HG03558 (cell line): Measurements from ENCODE around the gene ATG4D.
"Not testable (repeated sequence)": the region's sequence is repeated elsewhere in the genome, so short reads cannot be mapped to it uniquely, and the experiment has no call there.

Experiments used
- ATAC-seq: cut with Tn5 transposase; IDR thresholded peaks from one replicate; pipeline ENCODE4 v1.9.1; 2021; ENCODE audit warnings: moderate number of reproducible peaks; ENCODE audit not compliant: unreplicated experiment; ENCODE audit errors: extremely low read depth

The ATG4D gene

GRCh38 chr19:10550336-10550735 is 6.6 kb downstream of the ATG4D start:
- ATAC-seq, result no peak

DNA sequence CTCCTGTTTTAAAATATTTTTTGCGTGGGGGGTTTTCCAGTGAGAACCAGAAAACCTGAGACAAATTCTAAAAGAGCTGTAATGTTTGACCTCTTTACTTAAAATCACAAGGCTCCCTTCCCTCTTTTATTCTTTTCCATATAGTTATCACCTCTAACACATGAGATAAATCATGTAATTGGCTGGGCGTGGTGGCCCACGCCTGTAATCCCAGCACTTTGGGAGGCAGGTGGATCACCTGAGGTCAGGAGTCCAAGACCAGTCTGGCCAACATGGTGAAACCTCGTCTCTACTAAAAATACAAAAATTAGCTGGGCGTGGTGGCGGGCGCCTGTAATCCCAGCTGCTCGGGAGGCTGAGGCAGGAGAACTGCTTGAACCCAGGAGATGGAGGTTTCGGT is 7.3 kb downstream of the ATG4D start:
- not testable (repeated sequence) for ATAC-seq

DNA sequence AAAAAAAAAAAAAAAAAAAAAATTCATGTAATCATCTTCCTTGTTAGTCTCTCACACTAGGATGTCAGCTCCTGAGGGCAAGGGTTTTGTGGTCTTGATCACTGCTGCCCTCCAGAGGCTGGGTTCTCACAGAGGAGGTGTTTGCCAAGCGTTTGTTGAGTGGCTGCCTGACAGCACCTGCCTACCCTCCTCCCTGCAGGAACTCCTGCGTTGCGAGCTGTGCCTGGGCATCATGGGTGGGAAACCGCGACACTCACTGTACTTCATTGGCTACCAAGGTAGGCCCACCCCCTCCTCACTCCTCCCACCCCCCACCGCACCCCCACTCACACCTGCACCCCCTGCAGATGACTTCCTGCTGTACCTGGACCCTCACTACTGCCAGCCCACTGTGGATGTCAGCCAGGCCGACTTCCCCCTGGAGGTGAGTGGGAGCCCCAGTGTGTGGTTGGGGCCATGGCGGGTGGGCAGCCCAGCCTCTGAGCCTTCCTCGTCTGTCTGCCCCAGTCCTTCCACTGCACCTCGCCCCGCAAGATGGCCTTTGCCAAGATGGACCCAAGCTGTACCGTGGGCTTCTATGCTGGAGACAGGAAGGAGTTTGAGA is 8.1 kb downstream of the ATG4D start:
- ATAC-seq, result no peak

GRCh38 chr19:10552510-10553053 is 8.9 kb downstream of the ATG4D start:
- no peak for ATAC-seq

- no peak for ATAC-seq
Observed at GRCh38 chr19:10553087-10553667, 9.5 kb downstream of the ATG4D start.

DNA sequence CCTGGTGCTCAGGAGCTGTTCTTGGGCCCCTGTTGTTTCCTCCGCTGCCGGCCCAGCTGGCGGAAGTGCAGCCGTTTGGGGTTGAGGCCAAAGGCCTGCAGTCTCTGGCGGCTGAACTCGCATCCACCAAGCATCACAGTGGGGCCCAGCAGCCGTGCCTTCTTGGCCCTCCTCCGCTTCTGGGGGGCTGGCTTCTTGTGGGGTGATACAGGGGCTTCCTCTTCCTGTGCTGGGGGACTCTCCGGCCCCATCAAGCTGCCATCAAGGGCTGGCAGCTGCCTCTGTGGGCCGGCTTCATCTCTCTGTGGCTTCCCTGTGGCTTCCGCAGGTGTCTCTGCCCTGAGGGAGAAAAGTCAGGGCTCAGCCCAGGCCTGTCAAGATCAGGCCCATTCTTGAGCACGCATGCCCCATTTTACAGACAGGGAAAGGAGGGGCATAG is 10.3 kb downstream of the ATG4D start:
- ATAC-seq, result no peak

- no peak for ATAC-seq
Observed at GRCh38 chr19:10554760-10555609, 11.3 kb downstream of the ATG4D start.

DNA sequence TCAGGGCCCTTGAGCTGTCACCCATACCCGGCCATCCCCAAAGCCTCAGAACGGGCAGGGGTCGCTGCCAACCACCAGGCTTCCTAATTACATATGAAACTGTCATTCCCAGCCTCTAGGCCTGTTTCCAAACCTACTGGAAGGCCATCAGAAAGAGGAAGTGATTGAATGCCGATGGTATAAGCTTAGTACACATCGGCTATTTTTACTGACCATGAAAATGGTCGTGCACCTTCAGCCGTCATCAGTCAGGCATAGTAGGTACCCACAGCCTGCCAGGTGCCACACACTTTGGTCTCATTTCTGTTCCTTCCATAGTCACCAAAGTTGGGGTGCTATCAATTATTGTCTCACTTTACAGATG is 11.9 kb downstream of the ATG4D start:
- no peak for ATAC-seq

DNA sequence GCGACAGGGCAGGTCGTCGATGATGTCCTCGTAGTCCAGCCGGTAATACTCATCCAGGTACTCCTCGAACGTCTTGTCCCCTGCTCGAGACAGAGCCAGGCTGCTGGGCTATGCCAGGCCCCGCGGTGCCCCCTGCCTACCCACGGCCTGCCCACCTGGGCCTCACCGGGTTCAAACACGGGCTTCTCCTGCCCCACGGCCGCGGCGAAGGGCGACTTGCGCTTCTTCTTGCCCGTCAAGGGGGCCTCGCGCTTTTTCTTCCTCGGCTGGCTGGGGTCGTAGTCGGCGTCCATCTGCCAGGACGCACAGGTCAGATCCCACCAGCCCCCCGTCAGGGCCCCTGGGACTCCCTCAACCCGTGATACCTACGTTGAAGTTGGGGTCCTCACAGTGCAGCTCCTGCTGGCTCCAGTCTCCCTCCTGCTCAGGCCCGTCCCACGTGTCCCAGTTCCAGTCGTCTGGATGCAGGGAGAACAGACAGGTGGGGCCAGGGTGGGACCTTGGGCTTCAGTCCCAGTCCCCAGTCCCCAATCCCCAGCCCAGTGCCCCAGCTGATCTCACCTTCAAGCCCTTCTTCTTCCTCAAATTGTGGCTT is 14.0 kb downstream of the ATG4D start:
- no peak for ATAC-seq

DNA sequence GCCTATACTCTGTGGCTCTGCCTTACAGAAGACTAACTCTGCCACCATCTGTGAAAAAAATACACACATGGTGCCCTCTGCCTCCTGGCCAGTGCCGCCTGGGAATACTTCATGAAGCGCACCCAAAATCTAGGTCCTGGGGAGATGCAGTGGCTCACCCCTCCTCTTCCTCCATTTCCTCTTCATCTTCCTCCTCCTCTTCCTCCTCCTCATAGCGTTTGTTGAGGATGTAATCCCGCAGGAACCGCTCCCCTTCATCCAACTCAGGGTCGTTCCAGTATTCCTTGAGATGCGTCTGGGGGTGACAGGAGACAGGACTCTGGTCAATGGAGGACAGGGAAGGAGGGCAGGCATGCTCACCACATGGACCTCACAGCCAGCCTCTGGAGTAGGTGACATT is 16.4 kb downstream of the ATG4D start:
- ATAC-seq, result no peak

DNA sequence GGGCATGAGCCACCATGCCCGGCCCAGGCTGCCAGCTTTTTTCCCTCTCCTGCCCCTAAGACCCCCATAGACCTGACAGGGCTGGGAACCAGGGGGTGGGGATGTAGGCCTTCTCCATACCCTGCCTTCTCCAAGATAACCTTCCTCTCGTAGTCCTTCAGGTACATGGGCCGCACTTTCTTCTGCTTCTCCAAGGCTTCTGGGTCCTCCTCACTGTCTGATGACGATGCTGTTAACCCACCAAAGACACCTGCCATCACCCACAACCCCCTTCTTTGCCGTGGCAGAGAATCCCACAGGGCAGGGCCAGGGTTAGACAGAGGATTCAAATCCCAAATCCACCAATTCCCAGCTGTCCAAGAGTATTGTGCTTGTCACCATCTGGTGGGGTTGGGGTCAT is 18.9 kb downstream of the ATG4D start:
- no peak for ATAC-seq

DNA sequence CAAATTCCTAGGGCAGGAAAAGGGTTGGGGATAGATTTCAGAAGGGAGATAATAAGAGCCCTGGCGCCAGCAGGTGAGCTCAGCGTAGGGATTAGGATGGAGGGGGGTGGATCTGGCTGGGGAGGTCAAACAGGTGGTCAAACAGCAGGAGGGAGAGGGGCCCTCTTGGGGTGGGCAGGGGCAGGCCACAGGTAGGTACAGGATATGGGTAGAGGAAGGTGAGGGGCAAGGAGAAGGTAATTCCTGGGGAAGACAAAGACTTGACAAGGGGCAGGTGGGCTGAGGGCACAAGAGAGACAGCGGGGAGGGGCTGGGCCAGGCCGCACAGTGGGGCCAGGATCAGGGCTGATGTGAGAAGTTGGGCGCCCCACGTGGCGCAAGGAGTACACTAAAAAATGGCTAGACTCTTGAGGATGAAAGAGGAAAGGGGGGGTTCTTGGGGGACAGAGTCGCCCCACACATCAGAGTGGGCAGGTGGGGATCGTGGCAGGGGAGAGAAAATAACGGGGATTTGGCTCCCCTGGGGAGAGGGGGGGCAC is 21.4 kb downstream of the ATG4D start:
- no peak for ATAC-seq

DNA sequence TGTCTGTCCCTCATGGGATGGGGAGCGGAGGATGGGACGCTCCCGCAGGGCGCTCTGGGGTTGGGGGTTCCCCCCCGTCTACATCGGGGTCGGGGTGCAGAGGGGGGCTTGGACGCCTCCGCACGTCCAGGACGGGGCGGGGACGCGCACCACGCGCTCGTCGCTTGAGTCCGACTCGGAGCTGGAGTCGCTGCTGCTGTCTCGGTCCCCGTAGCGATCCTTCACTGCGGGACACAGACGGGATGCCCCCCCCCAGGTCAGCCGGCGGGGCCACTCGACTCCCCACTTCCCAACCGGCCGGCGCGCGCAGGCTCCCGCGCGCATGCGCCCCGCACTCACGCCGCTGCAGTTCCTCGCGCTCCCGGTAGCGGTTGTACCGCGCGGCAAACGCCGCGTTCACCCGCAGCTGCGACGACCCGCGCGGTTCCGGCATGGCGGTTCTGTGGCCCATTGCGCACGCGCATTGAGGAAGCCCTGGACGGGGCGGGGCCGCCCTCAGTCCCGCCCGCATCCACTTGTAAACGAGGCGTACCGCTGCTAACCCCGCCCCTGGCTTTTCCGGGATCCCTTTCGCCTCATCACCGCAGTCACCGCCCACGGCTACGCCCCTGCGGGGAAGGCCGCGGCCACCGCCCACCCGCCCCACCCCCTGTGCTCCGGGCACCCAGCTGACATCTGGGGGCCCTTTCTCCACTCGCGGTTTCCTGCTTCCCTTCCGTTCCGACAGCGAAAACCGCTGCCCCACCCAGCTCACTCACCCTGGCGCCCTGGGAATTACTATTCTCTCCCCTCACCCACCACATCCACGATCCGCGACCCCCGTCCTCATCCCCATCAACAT is 22.1 kb downstream of the ATG4D start, which contains the start of gene KRI1:
Gene KRI1 (minus strand): TSS at position 444 of the 841 bp plus-strand sequence. CDS start 11 bp downstream, at position 433.
- peak; percentile 23 for ATAC-seq

DNA sequence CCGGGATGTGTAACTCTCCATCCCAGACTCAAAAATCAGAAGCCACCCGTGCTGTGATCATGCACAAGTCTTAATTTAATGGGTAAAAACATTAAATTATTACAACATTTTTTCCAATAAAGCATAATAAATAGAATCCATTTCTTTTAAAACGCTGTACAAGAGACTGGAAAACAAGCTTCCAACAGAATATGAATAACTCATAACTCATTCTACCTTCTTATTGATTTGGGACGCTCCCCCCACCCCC is 22.6 kb downstream of the ATG4D start:
- no peak for ATAC-seq

GRCh38 chr19:10566658-10567410 is 23.1 kb downstream of the ATG4D start:
- ATAC-seq, result no peak

DNA sequence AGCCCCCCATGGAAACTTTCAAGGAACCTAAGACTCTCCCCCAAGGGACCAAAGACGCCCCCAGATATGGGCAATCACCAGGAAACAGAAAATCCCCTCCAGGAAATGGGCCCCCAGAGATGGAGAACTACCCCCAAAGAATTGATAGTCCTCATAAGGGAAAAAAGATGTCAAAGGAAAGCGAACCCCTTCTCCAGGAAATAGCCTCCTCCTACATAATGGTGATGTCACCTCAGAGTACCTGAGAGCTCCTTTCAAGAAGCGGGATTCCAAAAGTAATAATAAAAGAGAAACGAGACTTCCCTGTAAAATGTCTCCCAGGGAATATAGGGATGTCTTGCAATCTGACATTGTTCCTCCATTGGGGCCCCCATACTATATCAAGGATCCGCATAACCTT is 24.0 kb downstream of the ATG4D start:
- ATAC-seq, result no peak

DNA sequence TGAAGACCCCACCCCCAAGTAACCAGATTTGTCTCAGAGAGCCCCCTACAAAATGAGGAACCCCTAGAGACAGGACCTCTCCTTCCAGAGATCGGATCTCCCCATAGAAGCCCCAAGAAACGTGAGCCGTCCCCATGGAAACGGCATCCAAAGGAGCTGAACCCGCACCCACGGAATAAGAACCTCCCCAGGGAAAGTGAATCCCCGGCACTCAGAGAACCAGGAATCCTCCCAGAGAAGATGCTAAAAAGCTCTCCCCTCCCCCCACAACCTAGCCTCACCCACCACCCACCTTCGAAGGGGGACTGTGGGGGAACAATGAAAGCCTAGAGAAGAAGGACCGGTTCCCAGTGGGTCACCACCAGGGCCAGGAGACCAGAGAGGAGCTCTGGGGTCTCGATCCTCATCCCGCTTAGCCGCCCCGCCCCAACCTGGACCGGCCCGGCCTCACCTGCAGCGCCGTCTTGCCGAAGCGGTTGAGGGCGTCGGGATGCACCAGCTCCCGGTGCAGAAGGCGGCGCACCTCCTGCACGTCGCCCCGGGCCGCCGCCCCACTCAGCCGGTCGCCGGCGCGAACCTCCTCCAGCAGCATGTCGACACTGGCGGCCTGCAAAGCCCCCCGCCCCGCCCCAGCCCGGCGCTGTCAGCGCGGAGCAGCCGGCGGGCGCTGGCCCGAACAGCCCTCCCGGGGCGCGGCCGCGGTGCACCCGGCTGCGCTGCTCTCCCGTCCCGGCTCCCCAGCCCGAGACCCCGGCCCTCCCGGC is 24.5 kb downstream of the ATG4D start:
- ATAC-seq, result peak; percentile 1

GRCh38 chr19:10568826-10569651 is 25.3 kb downstream of the ATG4D start, which contains the start of gene CDKN2D:
Gene CDKN2D (minus strand): TSS chr19:10568979. CDS start chr19:10568653, 326 bp downstream.
- peak; percentile 40 for ATAC-seq
